DMS153 treated with DMSO at 0.1 percent for 48 hours (cell line): ENCODE measurements around the gene GNG4.

Source experiments
- DNase-seq: peaks from one replicate; lab custom pipeline; 2025; ENCODE audit not compliant: unreplicated experiment; lab: John Stamatoyannopoulos, UW

The GNG4 gene

GRCh38 chr1:235500971-235501540, 148.5 kb downstream of the GNG4 start:
- no peak for DNase-seq
